HG02798 (cell line): ENCODE data around the gene RNLS.
"Not testable (repeated sequence)": the region's sequence is repeated elsewhere in the genome, so short reads cannot be mapped to it uniquely, and the experiment has no call there.

ENCODE experiments used
- ATAC-seq: cut with Tn5 transposase; IDR thresholded peaks from one replicate; pipeline ENCODE4 v1.9.1; 2021; ENCODE audit warnings: mild to moderate bottlenecking; ENCODE audit not compliant: unreplicated experiment, poor library complexity

The RNLS gene

GRCh38 chr10:88489107-88489506 lies 94.0 kb downstream of the RNLS start:
- ATAC-seq, result no peak

GRCh38 chr10:88486816-88487215 lies 96.3 kb downstream of the RNLS start:
- not testable (repeated sequence) for ATAC-seq

DNA sequence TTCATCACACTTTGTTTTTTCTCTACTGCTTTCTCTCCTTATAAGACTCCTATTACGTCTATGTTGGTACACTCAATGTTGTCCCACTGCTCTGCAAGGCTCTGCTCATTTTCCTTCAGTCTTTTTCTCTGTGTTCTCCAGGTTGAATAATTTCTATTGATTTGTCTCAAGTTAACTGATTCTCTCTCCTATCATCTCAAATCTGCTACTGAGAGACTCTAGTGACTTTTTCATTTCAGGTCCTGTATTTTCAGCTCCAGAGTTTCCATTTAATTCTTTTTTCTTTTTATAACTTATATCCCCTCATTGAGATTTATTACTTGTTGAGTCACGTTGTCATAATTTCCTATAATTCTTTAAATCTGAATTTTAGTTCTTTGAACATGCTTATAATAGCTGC lies 100.9 kb downstream of the RNLS start:
- ATAC-seq, result no peak

DNA sequence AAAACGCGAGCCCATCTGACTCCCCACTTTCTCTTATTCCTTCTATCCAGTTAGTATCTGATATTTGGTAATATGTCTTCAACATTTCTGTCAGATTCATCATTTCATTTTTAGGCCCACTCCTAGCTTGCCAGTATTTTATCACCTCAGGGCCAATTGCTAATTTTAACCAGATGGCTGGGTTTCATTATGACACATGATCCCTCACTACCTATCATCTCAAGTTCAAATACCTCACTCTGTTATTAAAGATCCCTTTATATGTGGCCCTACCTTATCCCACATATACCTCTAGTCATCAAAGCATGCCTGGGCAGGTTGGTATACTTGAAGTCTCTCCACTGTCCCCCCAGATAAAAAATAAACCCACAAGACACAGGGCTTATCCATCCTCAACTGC lies 104.9 kb downstream of the RNLS start:
- no peak for ATAC-seq

- ATAC-seq, result no peak
Observed at GRCh38 chr10:88477343-88478085, 105.6 kb downstream of the RNLS start.

DNA sequence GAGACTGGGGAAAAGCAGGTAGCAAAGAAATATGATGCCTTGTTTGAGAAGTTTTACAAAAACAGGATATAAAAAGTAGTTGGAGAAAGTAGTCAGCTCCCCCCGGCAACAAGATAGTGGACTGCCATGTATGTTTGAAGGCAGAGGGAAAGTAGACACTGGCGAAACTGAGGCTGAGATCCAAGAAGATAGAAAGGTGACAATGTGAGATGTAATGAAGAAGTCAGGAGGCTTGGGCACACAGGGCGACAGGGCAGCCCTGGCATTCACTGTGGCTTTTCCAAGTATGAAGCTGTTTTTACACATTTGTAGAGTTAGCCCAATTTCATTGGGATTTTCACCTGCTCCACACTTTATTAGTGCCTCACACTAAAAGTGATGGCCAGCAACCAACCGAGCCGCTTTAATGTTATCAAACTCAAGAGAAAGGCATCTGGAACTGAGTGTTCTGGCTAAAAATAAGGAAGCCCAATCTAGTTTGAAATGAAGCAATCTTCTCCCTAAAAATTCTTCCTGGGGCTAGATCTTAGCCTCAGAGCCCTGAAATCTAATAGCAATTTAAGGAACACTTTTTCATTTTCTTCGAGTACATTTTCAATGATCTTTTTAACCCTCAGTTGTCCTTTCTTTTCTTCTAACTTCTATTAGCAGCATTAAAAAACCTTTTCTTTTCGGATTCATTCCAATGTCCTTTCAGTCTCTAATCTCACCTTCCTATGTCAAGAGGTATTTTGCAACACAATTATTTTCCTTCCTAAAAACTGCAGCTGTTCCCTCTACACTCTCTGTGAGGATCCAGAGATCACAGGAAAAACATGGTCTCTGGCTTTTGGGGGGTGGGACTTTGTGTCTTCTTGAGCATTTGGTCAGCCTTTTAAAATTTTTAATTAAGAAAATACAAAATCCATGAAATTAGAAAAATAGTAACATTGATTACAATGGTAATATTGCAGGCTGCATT lies 108.0 kb downstream of the RNLS start:
- ATAC-seq, result no peak

DNA sequence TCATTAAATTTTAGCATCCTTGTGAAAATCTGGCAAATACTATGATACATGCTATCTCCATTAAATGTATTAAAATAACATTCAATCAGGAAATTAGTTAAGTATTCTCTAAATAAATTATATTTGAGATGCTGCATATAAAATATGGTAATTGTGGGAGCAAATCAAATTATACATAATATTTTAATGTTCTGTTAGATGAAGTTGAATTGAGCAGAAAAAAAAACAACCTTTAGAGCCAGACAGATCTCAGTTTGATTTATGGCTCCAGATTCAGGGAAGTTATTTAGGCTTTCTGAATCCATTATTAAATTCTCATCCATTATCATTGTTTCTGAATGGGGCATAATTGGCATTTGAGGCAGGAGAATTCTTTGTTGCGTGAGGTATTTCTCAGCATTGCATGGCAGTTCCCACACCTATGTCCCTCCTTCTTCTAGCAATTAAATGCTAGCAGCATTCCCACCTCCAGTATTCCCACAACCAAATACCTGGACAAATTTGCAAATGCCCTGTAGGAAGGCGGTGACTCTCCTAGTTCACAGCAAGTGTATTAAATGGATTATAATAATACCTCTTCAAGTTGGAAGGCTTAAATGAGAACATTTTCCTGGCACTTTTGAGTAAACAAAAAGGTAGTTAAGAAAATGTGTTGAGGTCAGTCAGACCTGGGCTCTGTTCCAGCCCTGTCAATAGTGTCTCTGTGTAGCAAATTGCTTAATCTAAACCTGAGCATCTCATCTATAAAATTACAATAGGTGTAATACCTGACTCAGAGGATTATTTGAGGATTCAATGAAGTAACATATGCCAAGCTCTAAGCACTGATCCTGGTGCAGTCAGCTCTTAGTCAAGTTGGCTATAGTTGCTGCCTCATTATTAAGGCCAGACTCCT lies 108.9 kb downstream of the RNLS start:
- ATAC-seq, result no peak

- ATAC-seq, result no peak
Observed at GRCh38 chr10:88472540-88472939, 110.6 kb downstream of the RNLS start.

DNA sequence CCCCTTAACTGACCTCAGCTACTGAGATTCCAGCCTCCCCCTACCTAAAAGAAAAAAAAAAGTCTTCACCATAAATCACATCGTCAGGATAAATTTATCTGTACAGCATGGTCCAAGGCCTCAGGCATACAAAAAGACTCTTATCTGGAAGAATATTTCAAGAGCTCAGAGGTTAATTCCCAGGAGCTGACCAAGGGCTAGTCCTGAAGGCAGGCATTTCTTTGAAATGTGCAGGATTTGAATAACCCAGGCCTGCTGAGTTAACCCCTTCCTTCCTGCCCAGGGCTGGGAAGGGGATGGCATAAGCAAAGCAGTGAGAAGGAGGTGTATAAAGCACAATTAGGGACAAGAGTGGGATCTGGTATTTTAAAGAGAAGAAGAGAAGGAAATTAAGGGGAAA lies 111.2 kb downstream of the RNLS start:
- no peak for ATAC-seq

DNA sequence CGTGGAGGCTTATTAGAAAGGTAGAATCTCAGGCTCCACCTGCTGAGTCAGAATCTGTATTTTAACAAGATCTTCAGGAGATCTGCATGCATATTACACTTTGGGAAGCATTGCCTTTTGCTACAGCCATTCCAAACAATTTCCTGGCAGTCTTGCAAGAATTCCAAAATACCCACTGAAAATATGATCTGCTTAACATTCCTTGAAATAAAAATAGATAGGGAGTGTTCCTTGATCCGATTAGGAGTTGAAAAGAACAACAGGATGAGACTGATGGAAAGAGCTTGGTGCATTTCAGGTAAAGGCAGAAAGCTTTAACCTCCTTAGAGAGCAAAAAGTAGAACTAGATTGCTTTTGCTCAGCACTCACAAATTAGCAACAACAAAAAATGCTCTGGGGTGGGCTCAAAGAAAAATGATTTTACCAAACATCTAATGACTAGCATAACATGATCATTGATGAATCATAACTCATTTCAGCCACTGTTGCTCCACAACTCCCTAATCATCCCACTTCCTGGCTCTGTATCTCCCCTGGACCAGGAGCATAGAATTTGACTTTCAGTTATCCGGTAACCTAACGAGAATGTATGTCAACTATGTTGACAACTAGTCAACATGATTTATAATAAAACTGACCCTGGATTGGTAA lies 115.2 kb downstream of the RNLS start:
- no peak for ATAC-seq

- no peak for ATAC-seq
Observed at GRCh38 chr10:88466786-88467185, 116.3 kb downstream of the RNLS start.

DNA sequence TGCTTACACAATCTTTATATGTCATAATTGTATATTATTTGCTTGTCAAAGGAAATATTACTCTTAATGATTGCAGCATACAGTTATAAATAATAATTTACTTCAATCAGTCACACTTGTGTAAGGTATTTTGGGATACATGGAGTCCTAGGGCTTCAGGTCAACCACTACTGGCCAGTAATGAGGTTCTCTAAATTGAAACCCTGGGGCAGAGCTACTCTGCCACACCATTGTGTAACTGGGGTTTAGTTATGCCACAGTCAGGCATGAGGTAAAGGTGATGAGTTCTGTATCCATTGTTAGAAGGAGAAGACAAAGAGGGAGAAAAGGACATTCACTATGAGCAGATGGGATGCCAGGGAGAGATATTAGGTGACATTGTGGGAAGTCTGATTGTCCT lies 117.4 kb downstream of the RNLS start:
- ATAC-seq, result no peak

- no peak for ATAC-seq
Observed at GRCh38 chr10:88463811-88464210, 119.3 kb downstream of the RNLS start.

- no peak for ATAC-seq
Observed at GRCh38 chr10:88461426-88461825, 121.7 kb downstream of the RNLS start.

DNA sequence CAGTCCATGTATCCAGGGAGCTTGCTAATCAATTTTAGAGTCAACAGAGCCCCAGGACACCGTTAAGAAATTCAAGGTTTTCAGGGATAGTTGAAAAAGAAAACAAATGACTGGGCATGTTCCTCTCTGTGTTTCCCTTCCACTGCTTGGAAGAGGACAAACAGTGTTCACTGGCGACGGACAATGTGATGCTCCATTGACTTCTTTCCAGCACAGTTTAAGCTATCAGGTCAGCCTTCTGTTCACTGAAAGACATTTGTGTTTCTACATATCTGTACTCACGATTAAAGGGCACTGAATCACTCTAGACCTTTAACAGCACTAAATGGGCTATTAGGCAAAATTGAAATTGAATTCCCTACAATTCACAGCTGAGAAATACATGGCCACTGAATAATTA lies 123.6 kb downstream of the RNLS start:
- ATAC-seq, result no peak

DNA sequence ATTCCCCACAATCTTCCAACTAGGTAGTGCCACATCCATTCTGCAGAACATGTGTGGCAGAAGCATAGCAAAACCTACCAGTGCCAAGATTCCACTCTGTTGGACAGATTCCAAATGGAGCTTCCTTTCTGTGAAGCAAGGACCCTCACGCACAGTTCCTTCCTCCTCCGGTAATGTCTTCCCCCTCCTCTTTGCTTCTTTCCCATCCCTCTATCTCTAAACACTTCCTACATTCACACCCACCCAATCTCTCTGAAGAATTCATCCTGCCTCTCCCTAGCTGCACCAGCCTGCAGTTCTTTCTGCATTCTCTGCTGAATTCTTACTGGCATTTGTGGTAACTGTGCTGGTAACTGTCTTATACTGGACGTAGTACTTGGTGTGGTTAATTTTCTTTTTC lies 124.9 kb downstream of the RNLS start:
- no peak for ATAC-seq

DNA sequence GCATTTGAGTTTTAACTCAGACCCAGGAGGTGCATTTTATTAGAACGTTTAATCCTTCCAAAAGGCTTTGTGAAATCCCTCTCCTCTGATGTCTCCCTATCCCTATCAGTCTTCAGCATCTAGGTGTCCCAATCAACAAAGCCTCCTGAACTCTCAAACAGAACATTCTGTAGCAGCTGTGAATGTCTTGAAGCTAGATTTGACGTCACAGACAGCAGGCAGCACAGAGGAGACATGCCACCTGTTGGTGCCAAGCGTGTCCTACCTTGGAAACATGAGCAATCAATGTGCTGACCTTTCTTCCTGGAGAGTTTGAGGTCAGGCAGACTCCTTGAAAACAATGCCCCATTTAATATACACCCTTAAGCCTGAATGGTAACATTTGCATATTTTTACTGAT lies 125.5 kb downstream of the RNLS start:
- no peak for ATAC-seq

- ATAC-seq, result no peak
Observed at GRCh38 chr10:88456730-88457129, 126.4 kb downstream of the RNLS start.

DNA sequence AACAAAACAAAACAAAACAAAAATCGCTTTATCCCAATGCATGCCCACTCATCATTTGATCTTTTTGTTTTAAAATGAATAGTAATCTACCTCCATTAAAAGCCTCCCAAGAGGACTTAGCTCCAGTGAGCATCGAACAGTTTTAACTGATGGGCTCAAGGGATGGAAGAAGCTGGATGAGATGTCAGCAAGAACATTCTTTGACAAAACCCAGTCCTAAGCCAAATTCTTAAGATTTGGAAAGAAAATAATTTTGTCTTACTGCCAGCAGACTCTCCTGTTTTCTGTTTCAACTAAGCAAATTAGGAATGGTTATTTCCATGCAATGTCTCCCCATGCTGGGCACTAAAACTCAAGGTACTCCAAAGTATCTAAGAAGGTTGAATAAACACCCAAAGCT lies 127.3 kb downstream of the RNLS start:
- ATAC-seq, result no peak

DNA sequence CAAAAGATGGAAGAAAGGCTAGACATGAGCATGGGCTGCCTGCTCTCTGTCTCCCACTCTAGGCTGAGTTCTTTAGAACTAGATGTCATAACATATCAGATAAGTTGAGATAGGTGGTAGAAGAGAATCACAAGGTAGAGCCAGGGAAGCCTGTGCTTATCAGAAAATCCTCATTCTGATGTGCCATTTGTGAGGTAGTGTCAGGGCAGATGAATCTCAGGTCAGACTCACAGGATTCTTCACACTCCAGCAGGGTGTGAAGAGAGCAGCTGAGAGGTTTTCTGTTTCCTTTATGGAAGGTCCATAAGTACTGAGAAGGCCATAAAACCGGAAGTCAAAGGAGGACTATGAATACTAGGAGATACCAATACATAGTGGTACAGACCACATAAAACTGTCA lies 132.9 kb downstream of the RNLS start:
- ATAC-seq, result no peak
